DOHH2 (cell line): ENCODE measurements around the gene DAAM1.

Experiments
- EZH2phosphoT487 ChIP-seq: fragments of 200-600 bp; sonication (generic); IDR thresholded peaks from 2 replicates; pipeline ENCODE4 v1.6.1; 2017; ENCODE audit warnings: borderline replicate concordance, mild to moderate bottlenecking, antibody characterized with exemption, low read length, moderate library complexity, mixed read lengths
- TF ChIP-seq, protein P1 (sequence below): fragments of 200-600 bp; sonication (generic); IDR thresholded peaks from one replicate; pipeline ENCODE4 v1.5.1; 2014; ENCODE audit warnings: antibody characterized with exemption, mild to moderate bottlenecking, low read depth, low read length; ENCODE audit not compliant: poor library complexity, severe bottlenecking

GRCh38 chr14:59352961-59353360 is 164.5 kb downstream of the DAAM1 start:
- TF ChIP-seq, protein P1, sequence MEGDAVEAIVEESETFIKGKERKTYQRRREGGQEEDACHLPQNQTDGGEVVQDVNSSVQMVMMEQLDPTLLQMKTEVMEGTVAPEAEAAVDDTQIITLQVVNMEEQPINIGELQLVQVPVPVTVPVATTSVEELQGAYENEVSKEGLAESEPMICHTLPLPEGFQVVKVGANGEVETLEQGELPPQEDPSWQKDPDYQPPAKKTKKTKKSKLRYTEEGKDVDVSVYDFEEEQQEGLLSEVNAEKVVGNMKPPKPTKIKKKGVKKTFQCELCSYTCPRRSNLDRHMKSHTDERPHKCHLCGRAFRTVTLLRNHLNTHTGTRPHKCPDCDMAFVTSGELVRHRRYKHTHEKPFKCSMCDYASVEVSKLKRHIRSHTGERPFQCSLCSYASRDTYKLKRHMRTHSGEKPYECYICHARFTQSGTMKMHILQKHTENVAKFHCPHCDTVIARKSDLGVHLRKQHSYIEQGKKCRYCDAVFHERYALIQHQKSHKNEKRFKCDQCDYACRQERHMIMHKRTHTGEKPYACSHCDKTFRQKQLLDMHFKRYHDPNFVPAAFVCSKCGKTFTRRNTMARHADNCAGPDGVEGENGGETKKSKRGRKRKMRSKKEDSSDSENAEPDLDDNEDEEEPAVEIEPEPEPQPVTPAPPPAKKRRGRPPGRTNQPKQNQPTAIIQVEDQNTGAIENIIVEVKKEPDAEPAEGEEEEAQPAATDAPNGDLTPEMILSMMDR, result no peak
- TF ChIP-seq EZH2phosphoT487, result no peak
